Measurements from ENCODE around the gene ECHS1.

GRCh38 chr10:133388973-133389818 lies 16.0 kb upstream of the ECHS1 start:
- TF ChIP-seq CTCF (IDR thresholded peaks at IDR 0.05 in 2 of 3, conservative IDR thresholded peaks at IDR 0.05 in 1 of 3; ENCODE audit: control insufficient read depth in 2 of 3, extremely low read depth in 1 of 3, insufficient read depth in 1 of 3, low read depth in 3 of 3, low read length in 3 of 3) = no peak
- 0 out of 2 replicates have a peak, but pooled peaks have one; percentile 30 for TF ChIP-seq POLR2AphosphoS2 (IDR thresholded peaks at IDR 0.05; ENCODE audit: low read depth, low read length)
- TF ChIP-seq TAF1 (IDR thresholded peaks at IDR 0.05; ENCODE audit: borderline replicate concordance, low read depth, low read length) = peak; percentile 83
- TF ChIP-seq ATF7 (IDR thresholded peaks at IDR 0.05; ENCODE audit: low read depth) = peak; percentile 75
- TF ChIP-seq LARP7 (IDR thresholded peaks at IDR 0.05) = peak; percentile 82
- TF ChIP-seq EZH2 (IDR thresholded peaks at IDR 0.05; ENCODE audit: borderline replicate concordance, control insufficient read depth, low read depth, low read length) = no peak
- no peak for TF ChIP-seq SUPT20H (IDR thresholded peaks at IDR 0.05; ENCODE audit: borderline replicate concordance, control insufficient read depth, low read depth, low read length)
- TF ChIP-seq EP300 (IDR thresholded peaks at IDR 0.05; ENCODE audit: borderline replicate concordance in 1 of 2, control insufficient read depth in 1 of 2, low read depth in 2 of 2, low read length in 2 of 2) = peak; percentile 86 to 89; a peak in 3 of 4 replicates
- TF ChIP-seq USF1 (IDR thresholded peaks at IDR 0.05; ENCODE audit: borderline replicate concordance, extremely low read length, insufficient read depth, low read depth, low read length) = no peak
- TF ChIP-seq ZNF24 (IDR thresholded peaks at IDR 0.05) = no peak
- no peak for TF ChIP-seq MTA3 (IDR thresholded peaks at IDR 0.05; ENCODE audit: borderline replicate concordance, low read length)

Measured in GM12878 (cell line).